ENCODE data around the gene ARID3C.

The ARID3C gene, protein sequence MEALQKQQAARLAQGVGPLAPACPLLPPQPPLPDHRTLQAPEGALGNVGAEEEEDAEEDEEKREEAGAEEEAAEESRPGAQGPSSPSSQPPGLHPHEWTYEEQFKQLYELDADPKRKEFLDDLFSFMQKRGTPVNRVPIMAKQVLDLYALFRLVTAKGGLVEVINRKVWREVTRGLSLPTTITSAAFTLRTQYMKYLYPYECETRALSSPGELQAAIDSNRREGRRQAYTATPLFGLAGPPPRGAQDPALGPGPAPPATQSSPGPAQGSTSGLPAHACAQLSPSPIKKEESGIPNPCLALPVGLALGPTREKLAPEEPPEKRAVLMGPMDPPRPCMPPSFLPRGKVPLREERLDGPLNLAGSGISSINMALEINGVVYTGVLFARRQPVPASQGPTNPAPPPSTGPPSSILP

DNA sequence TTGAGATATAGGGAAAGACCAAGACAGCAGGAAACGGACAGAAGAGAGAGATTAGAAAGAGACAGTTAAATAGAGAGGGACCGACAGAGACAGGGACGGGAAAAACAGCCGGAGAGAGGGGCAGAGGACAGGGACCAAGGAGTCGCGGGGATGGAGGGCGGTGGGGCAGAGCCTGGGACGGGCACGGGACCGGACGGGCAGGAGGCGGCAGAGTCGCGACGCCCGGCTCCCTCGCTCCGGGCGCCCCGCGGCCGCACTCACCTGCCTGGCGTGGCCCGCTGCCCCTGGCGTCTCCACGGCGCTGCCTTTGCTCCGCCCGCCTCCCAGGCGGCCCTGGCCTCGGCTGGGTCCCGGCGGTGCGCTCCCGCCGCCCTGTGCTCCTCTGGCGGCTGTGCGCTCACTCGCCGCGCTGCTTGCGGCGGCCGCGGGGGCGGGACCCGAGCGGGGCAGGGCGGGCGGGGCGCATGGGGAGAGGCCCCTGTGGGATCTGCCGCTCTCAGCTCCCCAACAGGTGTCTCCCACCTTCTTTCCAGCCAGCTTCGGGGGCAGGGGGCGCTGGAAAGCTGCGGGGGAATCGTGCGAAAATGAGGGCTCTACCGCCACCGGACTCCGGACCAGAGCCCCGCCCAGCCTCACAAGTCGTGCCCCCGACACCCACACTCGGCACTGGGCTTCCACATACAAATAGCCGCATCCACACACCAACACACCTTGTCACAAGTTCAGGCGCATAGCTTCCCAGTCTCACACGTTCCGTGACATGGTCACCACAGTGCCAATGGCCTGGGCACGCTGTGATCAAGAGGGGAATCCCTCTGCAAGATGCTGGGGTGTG lies at the start of gene ARID3C:
Gene ARID3C, minus strand, starts transcription at position 411 of the 835 bp plus-strand sequence. CDS start 1,052 bp downstream, outside the sequence.
- FAIRE-seq = peak; percentile 49

DNA sequence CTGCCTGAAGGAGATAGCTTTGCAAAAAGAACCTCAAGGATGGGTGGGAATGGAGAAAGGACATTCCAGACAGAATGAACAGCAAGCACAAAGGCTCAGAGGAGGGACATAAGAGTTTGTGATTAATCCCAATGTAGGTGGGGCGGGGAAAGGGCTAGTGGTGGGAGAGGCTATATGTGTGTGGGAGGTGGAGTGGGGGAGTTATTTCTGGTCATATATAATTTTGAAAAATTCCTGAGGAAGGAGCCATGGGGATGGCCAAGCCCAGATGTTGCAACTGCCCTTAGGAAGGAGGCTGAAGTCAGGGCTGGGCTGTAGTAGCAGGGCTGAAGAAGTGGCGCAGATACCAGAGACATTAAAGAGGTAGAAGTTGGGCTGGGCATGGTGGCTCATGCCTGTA lies 47.0 kb upstream of the ARID3C start:
- no peak for FAIRE-seq
- no peak for DNase-seq (ENCODE audit: insufficient read length, low spot score)

More for the DNA sequence above, at the start of gene ARID3C:
- DNase-seq (ENCODE audit: insufficient read length, low spot score) = no peak

DNA sequence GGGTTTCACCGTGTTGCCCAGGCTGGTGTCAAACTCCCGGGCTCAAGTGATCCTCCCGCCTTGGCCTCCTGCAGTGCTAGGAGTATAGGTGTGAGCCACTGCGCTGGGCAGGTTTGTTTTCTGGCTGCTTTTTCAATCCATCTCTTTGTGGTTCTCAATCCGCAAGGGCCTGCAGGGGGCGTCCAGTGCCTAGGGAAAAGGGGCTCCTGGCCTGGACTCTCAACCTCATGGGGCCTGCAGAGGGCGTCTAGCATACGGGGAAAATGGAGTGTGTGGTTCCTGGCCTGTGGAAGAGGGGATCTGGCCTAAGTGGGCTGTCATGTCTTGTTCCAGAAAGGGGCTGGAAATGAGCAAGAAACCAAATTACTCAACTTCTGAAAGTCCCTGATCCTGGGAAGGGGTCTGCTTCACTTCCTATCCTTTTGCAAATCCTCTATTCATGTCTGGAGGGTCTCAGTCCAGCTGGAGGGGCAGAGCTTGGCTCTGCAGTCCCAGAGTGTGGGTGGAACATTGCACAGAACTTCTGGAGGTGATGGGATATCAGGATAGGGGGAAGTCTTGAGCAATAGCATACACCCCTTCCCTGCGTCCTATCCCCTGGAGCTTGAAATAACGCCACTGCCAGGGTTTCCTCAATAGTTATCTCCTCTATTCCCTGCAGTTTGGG lies 46.3 kb upstream of the ARID3C start:
- DNase-seq (ENCODE audit: insufficient read length, low spot score) = peak; percentile 28
- FAIRE-seq = no peak

DNA sequence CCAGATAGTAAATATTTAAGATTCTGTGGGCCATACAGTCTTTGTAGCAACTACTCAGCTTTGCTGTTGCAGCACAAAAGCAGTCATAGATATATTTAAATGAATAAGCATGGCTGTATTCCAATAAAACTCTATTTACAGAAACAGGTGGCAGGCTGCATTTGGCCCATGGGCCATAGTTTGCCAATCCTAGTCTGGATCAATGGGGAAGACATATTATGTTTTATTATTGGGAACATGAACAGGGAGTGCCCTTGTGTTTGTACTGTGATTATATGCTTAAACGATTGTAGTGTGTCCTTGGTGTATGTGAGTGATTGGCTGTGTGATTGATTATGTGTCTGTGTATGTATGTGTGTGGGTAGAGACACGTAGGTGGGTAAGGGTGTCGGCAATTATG lies 45.6 kb upstream of the ARID3C start:
- FAIRE-seq = no peak

DNA sequence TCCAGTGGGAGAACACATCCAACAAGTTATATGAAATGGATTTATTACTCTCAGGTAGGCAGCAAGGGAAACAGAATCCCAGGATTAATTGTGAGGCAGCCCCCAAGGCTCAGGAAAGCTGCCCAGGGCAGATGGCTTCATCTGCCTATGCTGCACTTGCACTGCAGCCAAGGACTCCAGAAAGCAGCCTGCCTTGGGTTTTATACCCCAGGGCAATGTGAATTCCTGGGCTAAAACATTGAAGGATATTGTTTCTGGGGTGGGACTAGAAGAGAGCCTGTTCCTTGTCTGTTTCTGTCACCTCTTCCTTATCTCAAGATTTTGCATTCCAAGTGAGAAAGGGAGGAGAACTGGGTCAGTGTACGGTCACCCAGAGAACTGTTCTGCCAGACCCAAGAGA lies 42.4 kb upstream of the ARID3C start:
- FAIRE-seq (no peak), DNase-seq (ENCODE audit: insufficient read length, low spot score) (no peak)

More for the DNA sequence above, 45.6 kb upstream of the ARID3C start:
- DNase-seq (ENCODE audit: insufficient read length, low spot score) = no peak

DNA sequence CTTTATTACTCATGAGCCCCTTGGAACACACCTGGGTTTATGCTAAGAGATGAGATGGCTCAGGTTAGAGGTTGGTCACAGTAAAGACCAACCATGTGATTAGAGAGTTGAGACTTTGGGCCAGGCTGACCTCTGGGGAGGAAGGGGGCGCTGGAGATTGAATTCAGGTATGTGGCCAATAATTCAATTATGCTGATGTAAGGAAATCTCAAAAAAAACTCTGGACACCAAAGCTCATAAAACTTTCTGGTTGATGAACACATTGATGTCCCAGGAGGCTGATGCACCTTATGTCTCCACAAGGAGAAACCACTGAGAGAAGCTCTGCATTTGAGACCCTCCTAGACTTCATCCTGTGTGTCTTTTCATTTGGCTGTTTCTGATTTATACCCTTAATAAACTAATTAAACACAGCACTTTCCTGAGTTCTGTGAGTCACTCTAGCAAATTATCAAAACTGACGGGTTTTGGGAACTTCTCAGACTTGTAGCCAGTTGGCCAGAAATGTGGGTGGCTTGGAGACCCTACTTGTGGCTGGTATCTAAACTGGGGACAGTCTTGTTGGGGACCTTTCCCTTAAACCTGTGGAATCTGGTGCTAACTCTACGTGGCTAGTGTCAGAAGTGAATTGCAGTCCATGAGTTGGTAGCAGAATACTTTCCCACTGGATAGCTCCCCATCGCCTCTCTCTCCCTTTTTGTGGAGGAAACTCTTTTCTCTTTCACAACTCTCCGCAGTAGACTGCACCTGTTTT lies 41.1 kb upstream of the ARID3C start:
- DNase-seq (ENCODE audit: insufficient read length, low spot score) = no peak
- no peak for FAIRE-seq

DNA sequence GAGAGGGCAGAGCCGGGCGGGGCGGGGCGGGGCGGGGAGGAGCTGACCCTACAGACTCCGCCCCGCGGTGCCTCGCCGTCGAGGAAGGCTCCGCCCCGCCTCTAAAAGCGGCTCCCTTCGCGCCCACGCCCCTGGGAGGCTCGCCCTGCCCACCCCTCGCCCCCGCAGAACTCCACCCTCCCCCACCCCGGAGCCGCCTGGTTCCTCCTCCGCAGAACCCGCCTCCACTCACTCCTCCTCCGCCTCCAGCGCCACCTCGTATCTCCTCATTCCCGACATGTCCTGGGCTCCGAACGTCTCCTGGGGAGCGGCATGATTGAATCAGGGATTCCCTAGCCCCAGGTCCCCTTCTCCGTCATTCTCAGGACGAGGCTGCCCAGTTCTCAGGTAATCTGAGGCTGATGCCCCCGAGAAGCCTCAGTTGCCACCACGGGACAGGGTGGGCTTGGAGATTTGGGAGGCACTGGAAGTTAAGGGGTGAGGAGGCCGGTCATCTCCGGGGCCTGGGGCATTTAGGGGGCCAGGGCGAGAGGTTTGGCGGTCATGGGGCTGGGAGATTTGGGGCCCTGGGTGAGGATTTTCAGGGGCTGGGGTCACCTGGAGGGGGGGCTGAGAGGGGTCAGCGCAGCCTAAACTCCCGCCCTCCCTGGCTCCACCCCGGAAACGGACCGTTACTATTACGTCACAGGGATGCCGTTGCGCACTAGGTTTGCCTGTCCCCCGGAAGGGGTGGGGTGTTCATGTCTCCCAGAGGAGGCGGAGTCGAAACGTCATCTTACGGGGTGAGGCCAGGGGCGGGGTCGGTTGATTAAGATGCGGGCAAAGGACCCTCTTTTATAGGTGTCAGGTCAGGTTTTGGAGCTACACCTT lies 36.8 kb upstream of the ARID3C start:
- FAIRE-seq (peak; percentile 76), DNase-seq (ENCODE audit: insufficient read length, low spot score) (peak; percentile 86)

DNA sequence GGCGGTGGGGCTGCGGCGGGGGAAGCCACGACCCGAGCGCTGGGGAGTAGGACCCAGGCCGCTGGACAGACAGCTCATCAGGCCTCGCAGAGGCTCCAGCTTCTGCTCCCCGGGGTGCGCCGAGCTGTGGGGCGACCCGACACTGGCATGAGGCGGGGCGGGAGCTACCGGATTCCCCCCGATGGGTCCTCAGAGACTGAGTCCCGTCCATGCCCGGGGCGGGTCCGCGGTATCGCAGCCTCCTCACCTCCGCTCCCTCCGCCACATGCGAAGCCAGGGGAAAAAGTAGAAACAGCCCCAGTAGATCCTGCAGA lies 36.2 kb upstream of the ARID3C start:
- no peak for FAIRE-seq
- no peak for DNase-seq (ENCODE audit: insufficient read length, low spot score)

DNA sequence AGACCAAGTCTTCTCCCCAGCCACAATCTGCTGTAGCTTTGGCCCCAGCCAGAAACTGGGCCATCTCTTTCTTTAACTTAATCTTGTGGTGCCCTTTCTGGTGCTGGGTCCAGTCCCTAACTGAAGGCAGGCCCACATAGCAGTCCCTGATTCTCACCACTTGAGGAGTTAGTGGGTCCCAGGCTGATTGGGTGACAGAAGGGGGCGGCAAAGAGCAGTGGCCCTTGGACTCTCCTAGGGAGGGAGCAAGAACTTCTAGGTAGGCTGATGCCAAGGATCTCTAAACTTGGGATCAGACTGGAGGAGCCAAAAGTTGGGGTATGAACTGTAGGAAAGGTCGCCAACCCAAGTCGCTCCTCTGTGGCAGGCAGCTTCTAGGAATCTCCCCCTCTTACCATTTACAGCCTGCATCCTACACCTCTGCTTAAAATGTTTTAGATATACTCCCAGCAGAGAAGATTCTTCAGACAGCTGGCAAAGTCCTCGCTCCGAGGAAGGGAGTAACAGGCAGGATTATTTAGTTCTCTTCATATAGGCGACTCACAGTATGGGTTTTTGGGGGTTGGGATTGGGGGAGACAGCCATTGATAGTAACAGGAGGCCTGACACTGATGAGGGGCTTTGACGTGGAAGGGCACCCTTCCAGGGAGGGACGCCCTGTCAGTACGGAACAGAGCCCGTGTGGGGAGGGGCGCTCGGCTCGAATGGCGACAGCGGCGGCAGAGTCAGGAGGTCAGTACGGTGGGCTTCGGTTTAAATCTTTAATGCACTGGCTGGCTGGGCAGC lies 35.6 kb upstream of the ARID3C start:
- FAIRE-seq (no peak), DNase-seq (ENCODE audit: insufficient read length, low spot score) (peak; percentile 33)

DNA sequence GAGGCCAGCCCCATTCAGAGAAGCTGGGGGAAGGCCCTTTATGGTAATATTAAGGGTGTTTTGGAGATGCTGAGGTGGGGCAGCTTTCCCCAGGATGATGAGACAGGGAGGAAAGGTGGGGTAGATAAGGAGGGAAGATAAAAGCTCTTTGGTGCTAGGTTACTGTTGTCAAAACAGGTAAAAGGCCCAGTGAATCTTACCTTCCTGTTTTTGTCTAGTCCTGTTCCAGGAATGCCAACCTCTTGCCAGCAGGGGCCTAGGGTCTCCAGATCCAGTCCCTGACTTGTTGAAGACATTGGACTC lies 34.4 kb upstream of the ARID3C start:
- FAIRE-seq = no peak
- no peak for DNase-seq (ENCODE audit: insufficient read length, low spot score)

DNA sequence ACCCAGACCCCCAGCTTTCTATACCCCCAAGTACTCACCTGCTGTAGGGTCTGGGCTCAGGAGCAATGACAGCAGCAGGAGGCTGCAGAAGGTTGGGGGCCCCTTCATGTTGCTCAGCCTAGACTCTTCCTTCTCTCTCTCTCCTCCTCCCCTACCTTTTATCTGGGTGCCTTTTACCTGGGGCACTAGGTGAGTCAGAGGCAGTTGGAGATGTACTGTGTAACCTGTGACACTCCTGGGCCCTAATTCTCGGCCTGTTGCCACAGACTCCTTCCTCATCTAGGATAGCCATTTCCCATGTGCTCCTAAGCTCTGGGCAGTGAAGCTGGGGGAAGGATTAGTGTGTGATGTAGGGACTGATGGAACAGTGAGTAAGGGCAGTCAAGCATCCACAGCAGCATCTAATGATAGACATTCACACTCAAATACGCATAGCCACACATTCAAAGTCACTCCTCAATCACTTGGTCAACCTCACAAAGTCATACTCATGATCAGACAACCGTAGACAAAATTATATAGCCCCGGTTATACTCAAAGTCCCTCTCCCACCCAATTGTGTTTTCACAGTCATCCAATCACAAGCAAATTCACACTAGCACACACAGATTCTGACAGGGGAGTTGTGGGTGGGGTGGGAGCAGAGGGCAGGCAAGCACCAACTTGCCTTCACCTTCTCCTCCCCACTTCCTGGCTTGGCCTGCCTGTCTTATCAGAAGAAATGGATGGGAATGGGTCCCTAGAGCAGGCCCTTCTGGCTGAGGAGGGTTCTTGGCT lies 33.8 kb upstream of the ARID3C start, which contains the start of gene CCL27:
Gene CCL27, minus strand, starts transcription at position 132 of the 777 bp plus-strand sequence. Its CDS starts 24 bp downstream, at position 108.
- DNase-seq (ENCODE audit: insufficient read length, low spot score) (no peak), FAIRE-seq (no peak)

DNA sequence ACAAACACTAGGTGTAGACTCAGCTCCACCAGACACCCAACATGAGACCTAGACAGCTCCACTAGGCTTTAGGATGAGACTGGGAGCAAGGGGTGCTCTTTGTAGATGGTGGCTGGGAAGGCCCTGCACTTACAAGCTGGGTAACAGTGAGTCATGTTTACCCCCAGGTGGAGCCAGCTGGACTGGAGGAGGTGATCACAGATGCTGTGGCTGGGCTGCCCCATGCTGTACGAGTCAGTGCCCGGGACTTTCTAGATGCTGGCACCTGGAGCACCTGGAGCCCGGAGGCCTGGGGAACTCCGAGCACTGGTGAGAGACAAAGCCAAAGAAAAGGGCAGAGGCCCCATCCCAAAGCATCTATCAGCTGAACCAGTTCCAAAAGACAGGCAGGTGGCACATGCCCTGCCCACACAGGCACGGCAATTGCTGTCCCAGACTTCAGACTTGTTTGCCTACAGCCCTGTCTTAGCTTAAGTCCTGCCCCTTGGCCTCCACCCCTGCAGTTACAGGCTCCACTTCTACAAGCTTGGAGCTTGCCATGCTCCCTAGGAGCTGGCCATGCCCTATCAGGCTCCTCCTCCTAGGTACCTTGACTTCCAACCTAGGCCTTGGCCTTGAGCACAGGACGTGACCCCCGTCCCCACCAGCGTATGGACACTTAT lies 30.9 kb upstream of the ARID3C start:
- FAIRE-seq (no peak), DNase-seq (ENCODE audit: insufficient read length, low spot score) (no peak)

DNA sequence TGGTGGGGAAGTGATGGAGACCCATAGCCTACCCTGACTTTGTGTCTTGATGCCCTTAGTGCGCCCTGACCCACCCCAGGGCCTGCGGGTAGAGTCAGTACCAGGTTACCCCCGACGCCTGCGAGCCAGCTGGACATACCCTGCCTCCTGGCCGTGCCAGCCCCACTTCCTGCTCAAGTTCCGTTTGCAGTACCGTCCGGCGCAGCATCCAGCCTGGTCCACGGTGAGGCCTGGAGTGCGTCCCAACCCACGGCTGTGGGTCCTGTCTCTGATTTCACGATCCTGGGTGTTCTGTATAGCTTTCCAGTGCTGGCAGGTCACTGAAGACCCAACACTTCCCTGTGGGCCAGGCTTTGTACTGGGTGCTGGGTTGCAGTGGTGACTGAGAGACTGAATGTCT lies 29.6 kb upstream of the ARID3C start:
- DNase-seq (ENCODE audit: insufficient read length, low spot score) = no peak
- no peak for FAIRE-seq

DNA sequence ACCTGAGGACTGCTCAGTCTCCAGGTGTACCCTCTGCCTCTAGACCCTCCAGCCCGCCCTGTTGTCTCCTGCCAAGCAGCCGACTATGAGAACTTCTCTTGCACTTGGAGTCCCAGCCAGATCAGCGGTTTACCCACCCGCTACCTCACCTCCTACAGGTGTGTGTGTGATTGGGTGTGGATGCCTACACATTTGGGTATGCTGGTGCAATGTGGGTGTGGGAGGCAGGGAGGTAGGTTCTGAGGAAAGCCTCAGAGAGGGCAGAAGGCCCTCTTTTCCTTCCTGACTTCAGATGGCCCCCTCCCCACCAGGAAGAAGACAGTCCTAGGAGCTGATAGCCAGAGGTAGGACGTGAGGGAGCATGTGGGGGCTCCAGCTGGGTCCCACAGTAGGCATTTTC lies 28.1 kb upstream of the ARID3C start:
- no peak for DNase-seq (ENCODE audit: insufficient read length, low spot score)
- FAIRE-seq = no peak

DNA sequence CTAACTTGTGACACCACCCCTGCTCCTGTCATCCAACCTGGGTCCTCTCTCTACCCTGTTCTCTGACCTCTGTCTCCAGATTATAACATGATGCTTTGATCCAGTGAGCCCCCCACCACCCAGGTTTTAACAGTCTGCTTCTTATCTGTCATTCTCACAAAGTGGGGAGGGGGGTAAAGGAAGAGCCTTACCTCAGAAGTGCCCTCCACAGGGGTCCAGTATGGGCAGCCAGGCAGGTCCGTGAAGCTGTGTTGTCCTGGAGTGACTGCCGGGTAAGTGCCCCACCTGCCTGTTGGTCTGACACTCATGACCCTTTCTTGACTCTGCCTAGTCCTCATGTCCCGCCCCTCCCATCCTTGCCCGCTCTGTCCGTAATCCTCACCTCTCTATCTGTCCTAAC lies 26.5 kb upstream of the ARID3C start:
- DNase-seq (ENCODE audit: insufficient read length, low spot score) (no peak), FAIRE-seq (no peak)

DNA sequence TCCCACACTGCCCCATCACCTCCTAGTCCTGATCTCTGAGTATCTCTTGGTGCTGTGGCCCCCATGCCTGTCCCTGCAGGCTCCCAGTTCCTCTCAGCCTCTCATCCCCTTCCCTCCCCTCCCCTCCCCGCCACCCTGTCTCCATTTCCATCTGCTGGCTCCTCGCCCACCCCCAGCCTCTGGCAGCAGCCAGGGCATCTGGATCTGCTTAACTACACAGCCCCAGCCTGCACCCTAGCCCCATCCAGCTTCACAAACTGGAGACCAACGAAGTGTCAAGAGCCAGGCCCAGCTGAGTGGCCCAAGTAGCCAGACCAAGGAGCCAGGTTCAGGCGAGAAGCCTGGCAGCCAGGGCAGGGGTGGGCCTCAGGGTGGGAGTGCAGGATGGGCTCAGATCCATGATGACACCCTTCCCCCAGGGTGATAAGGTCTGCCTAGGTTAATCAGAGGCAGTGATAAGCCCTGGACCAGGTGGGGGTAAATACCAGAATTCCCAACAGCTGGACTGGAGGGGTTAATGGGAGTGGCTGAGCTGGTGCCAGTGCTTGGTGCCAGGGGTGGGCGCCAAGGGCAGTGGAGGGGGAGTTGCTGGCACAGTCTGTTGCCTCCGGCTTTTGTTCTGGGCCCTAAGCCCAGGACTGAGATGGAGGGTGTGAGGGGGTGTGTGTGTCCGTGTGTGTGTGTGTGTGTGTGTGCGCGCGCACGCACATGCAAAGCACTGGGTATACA lies 25.6 kb upstream of the ARID3C start:
- no peak for DNase-seq (ENCODE audit: insufficient read length, low spot score)
- no peak for FAIRE-seq

Data from HTR-8/SVneo (cell line).